ENCODE data around the gene NPVF.

GRCh38 chr7:25246306-25246705, 18.0 kb upstream of the NPVF start:
- TF ChIP-seq EP300 (IDR thresholded peaks at IDR 0.05; ENCODE audit: borderline replicate concordance): no peak
- TF ChIP-seq, protein P1, sequence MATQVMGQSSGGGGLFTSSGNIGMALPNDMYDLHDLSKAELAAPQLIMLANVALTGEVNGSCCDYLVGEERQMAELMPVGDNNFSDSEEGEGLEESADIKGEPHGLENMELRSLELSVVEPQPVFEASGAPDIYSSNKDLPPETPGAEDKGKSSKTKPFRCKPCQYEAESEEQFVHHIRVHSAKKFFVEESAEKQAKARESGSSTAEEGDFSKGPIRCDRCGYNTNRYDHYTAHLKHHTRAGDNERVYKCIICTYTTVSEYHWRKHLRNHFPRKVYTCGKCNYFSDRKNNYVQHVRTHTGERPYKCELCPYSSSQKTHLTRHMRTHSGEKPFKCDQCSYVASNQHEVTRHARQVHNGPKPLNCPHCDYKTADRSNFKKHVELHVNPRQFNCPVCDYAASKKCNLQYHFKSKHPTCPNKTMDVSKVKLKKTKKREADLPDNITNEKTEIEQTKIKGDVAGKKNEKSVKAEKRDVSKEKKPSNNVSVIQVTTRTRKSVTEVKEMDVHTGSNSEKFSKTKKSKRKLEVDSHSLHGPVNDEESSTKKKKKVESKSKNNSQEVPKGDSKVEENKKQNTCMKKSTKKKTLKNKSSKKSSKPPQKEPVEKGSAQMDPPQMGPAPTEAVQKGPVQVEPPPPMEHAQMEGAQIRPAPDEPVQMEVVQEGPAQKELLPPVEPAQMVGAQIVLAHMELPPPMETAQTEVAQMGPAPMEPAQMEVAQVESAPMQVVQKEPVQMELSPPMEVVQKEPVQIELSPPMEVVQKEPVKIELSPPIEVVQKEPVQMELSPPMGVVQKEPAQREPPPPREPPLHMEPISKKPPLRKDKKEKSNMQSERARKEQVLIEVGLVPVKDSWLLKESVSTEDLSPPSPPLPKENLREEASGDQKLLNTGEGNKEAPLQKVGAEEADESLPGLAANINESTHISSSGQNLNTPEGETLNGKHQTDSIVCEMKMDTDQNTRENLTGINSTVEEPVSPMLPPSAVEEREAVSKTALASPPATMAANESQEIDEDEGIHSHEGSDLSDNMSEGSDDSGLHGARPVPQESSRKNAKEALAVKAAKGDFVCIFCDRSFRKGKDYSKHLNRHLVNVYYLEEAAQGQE (IDR thresholded peaks at IDR 0.05; ENCODE audit: low read depth): no peak
- no peak for TF ChIP-seq TAF1 (IDR thresholded peaks at IDR 0.05; ENCODE audit: low read depth)
- TF ChIP-seq MAX (IDR thresholded peaks at IDR 0.05): no peak
- no peak for TF ChIP-seq FOXM1 (IDR thresholded peaks at IDR 0.05; ENCODE audit: borderline replicate concordance, low read depth)
- no peak for TF ChIP-seq RAD21 (IDR thresholded peaks at IDR 0.05; ENCODE audit: low read depth)
- TF ChIP-seq TCF12 (IDR thresholded peaks at IDR 0.05; ENCODE audit: low read depth): no peak
- TF ChIP-seq CEBPB (IDR thresholded peaks at IDR 0.05): no peak
- no peak for TF ChIP-seq ZBTB7A (IDR thresholded peaks at IDR 0.05; ENCODE audit: low read depth)
